ENCODE results near the gene CYBA.
A peak's percentile ranks its signal among the peaks of the same experiment; 100 is the strongest.
"Not testable (repeated sequence)": the region's sequence is repeated elsewhere in the genome, so short reads cannot be mapped to it uniquely, and the experiment has no call there.

CYBA gene

GRCh38 chr16:88613293-88613692, 37.6 kb downstream of the CYBA start:
- TF ChIP-seq SPI1 (IDR thresholded peaks at IDR 0.05; ENCODE audit: borderline replicate concordance, low read depth) (no peak), CTCF (IDR thresholded peaks at IDR 0.05; ENCODE audit: insufficient read depth, low read length) (no peak), POLR2AphosphoS5 (IDR thresholded peaks at IDR 0.05; ENCODE audit: low read depth) (no peak), REST (IDR thresholded peaks at IDR 0.05; ENCODE audit: insufficient replicate concordance, low read depth) (no peak), GABPA (IDR thresholded peaks at IDR 0.05; ENCODE audit: low read depth) (no peak)
- Histone ChIP-seq H3K27me3 (ENCODE audit: insufficient read depth, poor library complexity, severe bottlenecking) (no peaks in the 10 kb centered on the region), H3K4me3 (replicated peaks; ENCODE audit: insufficient read depth, low read length) (no peak overlapping the region), H3K27ac (replicated peaks) (peak overlapping the region; percentile 49)
- no peak for DNase-seq (ENCODE audit: low read depth in 1 of 2, low spot score in 1 of 2)

- no peak for DNase-seq (ENCODE audit: low read depth in 1 of 2, low spot score in 1 of 2)
- Histone ChIP-seq H3K27me3 (ENCODE audit: insufficient read depth, poor library complexity, severe bottlenecking) (no peaks in the 10 kb centered on the region), H3K27ac (replicated peaks) (no peak overlapping the region), H3K4me3 (replicated peaks; ENCODE audit: insufficient read depth, low read length) (no peak overlapping the region)
- no peak for TF ChIP-seq GABPA (IDR thresholded peaks at IDR 0.05; ENCODE audit: low read depth)
- no peak for TF ChIP-seq SPI1 (IDR thresholded peaks at IDR 0.05; ENCODE audit: borderline replicate concordance, low read depth)
- no peak for TF ChIP-seq POLR2AphosphoS5 (IDR thresholded peaks at IDR 0.05; ENCODE audit: low read depth)
- no peak for TF ChIP-seq CTCF (IDR thresholded peaks at IDR 0.05; ENCODE audit: insufficient read depth, low read length)
- TF ChIP-seq REST (IDR thresholded peaks at IDR 0.05; ENCODE audit: insufficient replicate concordance, low read depth) = no peak
Observed at GRCh38 chr16:88610909-88611812, 39.7 kb downstream of the CYBA start.

- Histone ChIP-seq H3K27me3 (ENCODE audit: insufficient read depth, poor library complexity, severe bottlenecking) (no peaks in the 10 kb centered on the region), H3K4me3 (replicated peaks; ENCODE audit: insufficient read depth, low read length) (no peak overlapping the region), H3K27ac (replicated peaks) (no peak overlapping the region)
- no peak for DNase-seq (ENCODE audit: low read depth in 1 of 2, low spot score in 1 of 2)
- TF ChIP-seq GABPA (IDR thresholded peaks at IDR 0.05; ENCODE audit: low read depth) (no peak), CTCF (IDR thresholded peaks at IDR 0.05; ENCODE audit: insufficient read depth, low read length) (no peak), REST (IDR thresholded peaks at IDR 0.05; ENCODE audit: insufficient replicate concordance, low read depth) (no peak), SPI1 (IDR thresholded peaks at IDR 0.05; ENCODE audit: borderline replicate concordance, low read depth) (no peak), POLR2AphosphoS5 (IDR thresholded peaks at IDR 0.05; ENCODE audit: low read depth) (no peak)
Observed at GRCh38 chr16:88610080-88610479, 40.8 kb downstream of the CYBA start.

GRCh38 chr16:88609426-88609825, 41.4 kb downstream of the CYBA start:
- DNase-seq (ENCODE audit: low read depth in 1 of 2, low spot score in 1 of 2); H3K27ac ChIP-seq (replicated peaks); H3K27me3 ChIP-seq (ENCODE audit: insufficient read depth, poor library complexity, severe bottlenecking); H3K4me3 ChIP-seq (replicated peaks; ENCODE audit: insufficient read depth, low read length): not testable (repeated sequence)

Measured in HL-60 (cell line).